ENCODE data around the gene VCPKMT.

Gene VCPKMT

DNA sequence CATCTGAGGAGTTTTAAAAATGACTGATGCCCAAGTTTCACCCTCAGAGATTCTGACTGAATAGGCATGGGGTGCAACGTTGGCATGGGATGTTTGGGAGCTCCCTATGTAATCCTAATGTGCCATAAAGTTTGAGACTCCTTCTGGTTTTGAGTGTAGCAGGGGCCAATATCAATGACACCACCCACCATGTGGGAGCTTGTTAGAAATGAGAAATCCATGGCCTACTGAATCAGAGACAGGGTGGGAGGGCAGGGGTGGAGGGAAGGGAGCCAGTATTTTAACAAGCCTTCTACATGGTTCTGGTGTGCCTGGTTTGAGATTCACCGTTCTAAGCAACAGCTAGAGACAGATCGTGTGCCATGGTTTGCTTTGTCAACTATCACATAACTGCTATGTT is 46.1 kb downstream of the VCPKMT start:
- H3K4me3 ChIP-seq (replicated peaks; ENCODE audit: low read depth, low read length), result no peak overlapping the region
- DNase-seq (ENCODE audit: extremely low read depth, low read depth), result no peak
- TF ChIP-seq, protein P1, sequence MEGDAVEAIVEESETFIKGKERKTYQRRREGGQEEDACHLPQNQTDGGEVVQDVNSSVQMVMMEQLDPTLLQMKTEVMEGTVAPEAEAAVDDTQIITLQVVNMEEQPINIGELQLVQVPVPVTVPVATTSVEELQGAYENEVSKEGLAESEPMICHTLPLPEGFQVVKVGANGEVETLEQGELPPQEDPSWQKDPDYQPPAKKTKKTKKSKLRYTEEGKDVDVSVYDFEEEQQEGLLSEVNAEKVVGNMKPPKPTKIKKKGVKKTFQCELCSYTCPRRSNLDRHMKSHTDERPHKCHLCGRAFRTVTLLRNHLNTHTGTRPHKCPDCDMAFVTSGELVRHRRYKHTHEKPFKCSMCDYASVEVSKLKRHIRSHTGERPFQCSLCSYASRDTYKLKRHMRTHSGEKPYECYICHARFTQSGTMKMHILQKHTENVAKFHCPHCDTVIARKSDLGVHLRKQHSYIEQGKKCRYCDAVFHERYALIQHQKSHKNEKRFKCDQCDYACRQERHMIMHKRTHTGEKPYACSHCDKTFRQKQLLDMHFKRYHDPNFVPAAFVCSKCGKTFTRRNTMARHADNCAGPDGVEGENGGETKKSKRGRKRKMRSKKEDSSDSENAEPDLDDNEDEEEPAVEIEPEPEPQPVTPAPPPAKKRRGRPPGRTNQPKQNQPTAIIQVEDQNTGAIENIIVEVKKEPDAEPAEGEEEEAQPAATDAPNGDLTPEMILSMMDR (IDR thresholded peaks at IDR 0.05; ENCODE audit: low read depth, low read length, missing control alignments), result no peak

DNA sequence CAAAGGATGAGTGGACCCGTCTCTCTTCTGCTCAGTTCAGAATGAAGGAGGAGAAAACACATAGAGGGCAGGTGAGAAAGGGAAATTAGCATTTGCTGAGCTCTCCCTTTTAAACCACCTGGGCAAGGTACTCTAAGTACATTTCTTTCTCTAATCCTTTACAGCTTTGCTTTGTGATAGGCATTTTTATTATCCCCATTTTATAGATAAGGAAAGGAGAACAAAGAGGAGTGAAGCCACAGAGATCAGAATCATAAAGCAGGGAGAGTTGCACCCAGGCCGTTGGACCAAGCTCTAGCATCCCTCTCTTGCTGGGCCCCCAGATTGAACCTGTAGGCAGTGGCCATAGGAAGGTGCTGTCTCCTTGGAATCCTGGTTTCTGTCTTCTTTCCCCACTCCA is 47.0 kb downstream of the VCPKMT start:
- H3K4me3 ChIP-seq (replicated peaks; ENCODE audit: low read depth, low read length), result no peak overlapping the region
- no peak for DNase-seq (ENCODE audit: extremely low read depth, low read depth)
- TF ChIP-seq, protein P1 (IDR thresholded peaks at IDR 0.05; ENCODE audit: low read depth, low read length, missing control alignments), result no peak

DNA sequence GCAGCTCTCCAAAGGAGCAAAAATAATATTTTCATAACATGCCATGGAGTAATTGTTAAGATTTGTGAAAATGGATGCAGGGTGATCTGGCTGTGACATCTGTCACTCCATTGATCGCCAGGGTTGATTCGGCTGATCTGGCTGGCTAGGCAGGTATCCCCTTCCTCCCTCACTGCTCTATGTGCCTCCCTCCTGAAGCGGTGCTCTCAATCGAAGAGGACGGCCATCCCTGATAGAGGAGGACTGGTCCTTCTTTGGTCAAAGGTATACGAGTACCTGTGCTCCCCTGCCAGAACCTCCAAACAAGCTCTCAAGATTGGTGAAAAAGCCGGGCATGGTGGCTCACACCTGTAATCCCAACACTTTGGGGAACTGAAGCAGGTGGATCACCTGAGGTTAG is 47.9 kb downstream of the VCPKMT start:
- no peak overlapping the region for H3K4me3 ChIP-seq (replicated peaks; ENCODE audit: low read depth, low read length)
- DNase-seq (ENCODE audit: extremely low read depth, low read depth), result no peak
- TF ChIP-seq, protein P1 (IDR thresholded peaks at IDR 0.05; ENCODE audit: low read depth, low read length, missing control alignments), result no peak

DNA sequence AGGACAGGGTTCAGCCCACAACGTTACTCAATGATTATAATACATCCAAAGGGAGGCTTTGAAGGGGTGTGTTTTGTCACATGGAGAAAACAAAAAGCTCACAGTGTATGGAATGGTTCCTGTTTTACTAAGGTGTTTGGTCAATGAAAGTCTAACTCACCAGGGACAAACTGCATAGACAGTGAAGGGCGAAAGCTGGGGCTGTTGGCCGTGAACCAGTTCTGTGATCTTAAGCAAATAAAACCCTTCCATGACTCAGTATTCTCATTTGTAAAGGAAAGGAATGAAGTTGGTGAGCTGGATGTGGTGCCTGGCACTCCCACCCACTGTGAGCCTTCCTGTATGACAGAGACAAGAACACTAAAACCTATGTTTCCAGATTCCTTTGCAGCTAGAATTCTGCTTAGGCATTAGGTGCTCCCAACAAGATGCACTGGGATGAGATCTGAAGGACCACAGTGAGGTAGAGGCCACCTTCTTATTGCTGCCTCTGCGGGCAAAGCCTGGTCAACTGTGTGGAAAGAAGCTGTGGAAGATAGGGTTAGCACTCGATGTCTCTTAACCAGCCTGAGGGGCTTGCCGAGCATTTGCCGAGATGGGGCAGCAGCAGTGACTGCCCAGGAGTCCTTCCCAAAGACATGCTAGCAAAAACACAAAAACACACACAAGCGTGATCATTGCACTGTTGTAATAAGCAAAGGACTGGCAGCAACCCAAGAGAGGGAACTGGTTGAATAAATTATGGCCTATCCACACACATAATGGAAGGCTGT is 48.5 kb downstream of the VCPKMT start:
- TF ChIP-seq, protein P1 (IDR thresholded peaks at IDR 0.05; ENCODE audit: low read depth, low read length, missing control alignments), result no peak
- H3K4me3 ChIP-seq (replicated peaks; ENCODE audit: low read depth, low read length), result no peak overlapping the region
- no peak for DNase-seq (ENCODE audit: extremely low read depth, low read depth)

DNA sequence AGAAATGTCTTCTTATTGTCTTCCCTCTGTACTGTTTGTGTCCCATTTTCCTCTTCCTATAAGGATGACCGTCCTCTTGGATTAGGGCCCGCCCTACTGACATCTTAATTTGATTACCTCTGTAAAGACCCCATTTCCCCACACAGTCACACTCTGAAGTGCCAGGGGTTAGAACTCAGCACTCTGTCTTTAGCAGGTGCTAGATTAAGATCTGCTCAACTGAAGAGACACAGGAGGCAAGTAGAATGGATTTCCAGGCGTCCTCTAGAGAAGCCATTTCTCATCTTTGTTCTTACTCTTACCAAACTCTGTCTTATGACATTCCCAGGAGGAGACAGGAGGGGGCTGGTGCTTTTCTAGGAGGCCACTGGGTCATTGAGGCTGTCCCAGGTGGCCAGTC is 50.8 kb downstream of the VCPKMT start:
- DNase-seq (ENCODE audit: extremely low read depth, low read depth), result no peak
- no peak overlapping the region for H3K4me3 ChIP-seq (replicated peaks; ENCODE audit: low read depth, low read length)
- TF ChIP-seq, protein P1 (IDR thresholded peaks at IDR 0.05; ENCODE audit: low read depth, low read length, missing control alignments), result no peak

DNA sequence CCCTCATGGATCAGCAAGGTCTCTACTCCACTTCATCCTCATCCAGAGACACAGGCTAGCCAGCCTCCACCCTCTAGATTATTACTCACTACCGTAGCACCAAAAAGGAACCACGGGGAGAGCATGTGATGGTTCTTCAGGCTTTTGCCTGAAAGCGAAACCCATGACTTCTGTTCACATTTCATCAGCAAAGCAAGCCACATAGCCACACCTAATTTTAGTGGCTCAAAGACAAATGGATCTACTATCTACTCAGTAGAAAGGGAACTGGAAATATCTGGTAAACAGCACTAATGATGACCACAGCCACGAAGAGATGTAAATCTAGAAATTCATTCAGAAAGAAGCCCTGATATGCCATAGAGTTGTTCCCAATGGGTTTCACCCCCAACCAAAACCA is 51.4 kb downstream of the VCPKMT start:
- H3K4me3 ChIP-seq (replicated peaks; ENCODE audit: low read depth, low read length), result no peak overlapping the region
- DNase-seq (ENCODE audit: extremely low read depth, low read depth), result no peak
- TF ChIP-seq, protein P1 (IDR thresholded peaks at IDR 0.05; ENCODE audit: low read depth, low read length, missing control alignments), result no peak

Measured in HFF-Myc (cell line).